H54 (cell line): ENCODE measurements around the gene PNPLA5.

Source experiments
- DNase-seq: peaks from one replicate; pipeline ENCODE4 v3.0.0; 2011; ENCODE audit warnings: low spot score, mixed read lengths; ENCODE audit not compliant: insufficient read length
- FAIRE-seq: peaks from 3 replicates; lab custom pipeline; 2011; peaks lifted over from hg19 to GRCh38; lab: Jason Lieb, UNC
- POLR2A ChIP-seq: IDR thresholded peaks from 2 replicates; pipeline ENCODE4 v1.6.1; 2011; ENCODE audit warnings: low read depth, mild to moderate bottlenecking, low read length

The PNPLA5 gene

GRCh38 chr22:43891360-43892182 lies at the start of gene PNPLA5:
TSS of gene PNPLA5 (minus strand) at chr22:43892013. CDS start at chr22:43891880, 133 bp downstream.
- DNase-seq (no peak), FAIRE-seq (no peak)
- TF ChIP-seq POLR2A, result no peak

GRCh38 chr22:43941449-43941848 lies 49.6 kb upstream of the PNPLA5 start:
- DNase-seq (no peak), FAIRE-seq (no peak)
- no peak for TF ChIP-seq POLR2A

GRCh38 chr22:43931771-43932170 lies 40.0 kb upstream of the PNPLA5 start:
- no peak for DNase-seq
- no peak for TF ChIP-seq POLR2A
- no peak for FAIRE-seq

GRCh38 chr22:43928908-43929307 lies 37.1 kb upstream of the PNPLA5 start:
- FAIRE-seq (no peak), DNase-seq (no peak)
- no peak for TF ChIP-seq POLR2A

GRCh38 chr22:43928468-43928867 lies 36.7 kb upstream of the PNPLA5 start:
- no peak for TF ChIP-seq POLR2A
- FAIRE-seq (no peak), DNase-seq (no peak)

GRCh38 chr22:43926349-43926710 lies 34.5 kb upstream of the PNPLA5 start:
- FAIRE-seq (no peak), DNase-seq (no peak)
- no peak for TF ChIP-seq POLR2A

GRCh38 chr22:43925433-43926348 lies 33.9 kb upstream of the PNPLA5 start:
- DNase-seq, result peak; percentile 55

GRCh38 chr22:43924877-43925276 lies 33.1 kb upstream of the PNPLA5 start:
- TF ChIP-seq POLR2A, result no peak
- FAIRE-seq (no peak), DNase-seq (no peak)

More at GRCh38 chr22:43925433-43926348, 33.9 kb upstream of the PNPLA5 start:
- FAIRE-seq, result peak; percentile 45
- TF ChIP-seq POLR2A, result no peak

- DNase-seq (peak; percentile 66), FAIRE-seq (no peak)
- TF ChIP-seq POLR2A, result peak; percentile 45; the same call in 1 of the 2 replicates
Measured at GRCh38 chr22:43923631-43924464, 32.0 kb upstream of the PNPLA5 start, which contains the start of gene PNPLA3. TSS of gene PNPLA3 (plus strand) at chr22:43923805. CDS start at chr22:43923912, 107 bp downstream.

GRCh38 chr22:43923191-43923590 lies 31.4 kb upstream of the PNPLA5 start:
- no peak for FAIRE-seq
- no peak for DNase-seq
- no peak for TF ChIP-seq POLR2A

- DNase-seq (no peak), FAIRE-seq (no peak)
- TF ChIP-seq POLR2A, result no peak
Measured at GRCh38 chr22:43922123-43922522, 30.3 kb upstream of the PNPLA5 start.

GRCh38 chr22:43921370-43921769 lies 29.6 kb upstream of the PNPLA5 start:
- no peak for FAIRE-seq
- peak; percentile 61 for DNase-seq
- no peak for TF ChIP-seq POLR2A
